GM23338 (cell line): ENCODE results near the gene TRABD2A. TPM values are rescaled to one million over a fixed set of nuclear protein-coding genes. Genes with fewer than 3 reads are reported as not detected.

Source experiments
- ATAC-seq: fragments of 200-7000 bp; cut with Tn5 transposase; 3 replicates; pipeline ENCODE4 v1.9.1; 2020
- DNase-seq: peaks from one replicate; pipeline ENCODE4 v3.0.0-alpha.2; 2015; ENCODE audit warnings: low spot score
- H2AFZ ChIP-seq: fragments of 200-600 bp; sonication (generic); 2 replicates; pipeline ENCODE4 v1.8.0; 2016; ENCODE audit warnings: antibody characterized with exemption, mild to moderate bottlenecking, moderate library complexity
- H3F3A ChIP-seq: fragments of 200-600 bp; sonication (generic); replicated peaks from 2 replicates; pipeline ENCODE4 v1.8.0; 2017; ENCODE audit warnings: antibody characterized with exemption, mixed run types, low read depth
- H3K27ac ChIP-seq: fragments of 200-600 bp; sonication (generic); 2 replicates; pipeline ENCODE4 v1.6.1; 2016; ENCODE audit warnings: low read depth
- H3K27me3 ChIP-seq: fragments of 200-600 bp; sonication (generic); 2 replicates; pipeline ENCODE4 v1.8.0; 2016; ENCODE audit warnings: mild to moderate bottlenecking, mixed run types, moderate library complexity; ENCODE audit not compliant: insufficient read depth
- H3K36me3 ChIP-seq: fragments of 200-600 bp; sonication (generic); 2 replicates; pipeline ENCODE4 v1.8.0; 2016; ENCODE audit warnings: mild to moderate bottlenecking; ENCODE audit not compliant: insufficient read depth
- H3K4me1 ChIP-seq: fragments of 200-600 bp; sonication (generic); 2 replicates; pipeline ENCODE4 v1.8.0; 2016; ENCODE audit warnings: mild to moderate bottlenecking, moderate library complexity; ENCODE audit not compliant: insufficient read depth
- H3K4me2 ChIP-seq: fragments of 200-600 bp; sonication (generic); 2 replicates; pipeline ENCODE4 v1.7.1; 2017; ENCODE audit warnings: mixed run types
- H3K4me3 ChIP-seq: fragments of 200-600 bp; sonication (generic); 2 replicates; pipeline ENCODE4 v1.6.1; 2016; ENCODE audit warnings: mixed run types
- H3K79me2 ChIP-seq: fragments of 200-600 bp; sonication (generic); replicated peaks from 2 replicates; pipeline ENCODE4 v1.8.0; 2017; ENCODE audit warnings: mild to moderate bottlenecking; ENCODE audit not compliant: insufficient read depth
- H3K9me2 ChIP-seq: fragments of 200-600 bp; sonication (generic); 2 replicates; pipeline ENCODE4 v1.8.0; 2017; ENCODE audit not compliant: insufficient read depth
- H4K20me1 ChIP-seq: fragments of 200-600 bp; sonication (generic); replicated peaks from 2 replicates; pipeline ENCODE4 v1.8.0; 2017; ENCODE audit warnings: mild to moderate bottlenecking; ENCODE audit not compliant: insufficient read depth
- H3K27ac Mint-ChIP-seq: 2 replicates; pipeline ENCODE4 v1.8.0; 2020; ENCODE audit warnings: inconsistent platforms, mild to moderate bottlenecking, moderate library complexity, mixed read lengths
- H3K27me3 Mint-ChIP-seq: 3 replicates; pipeline ENCODE4 v1.8.0; 2022; ENCODE audit warnings: low read depth, mild to moderate bottlenecking, moderate library complexity, mixed read lengths, inconsistent platforms; ENCODE audit not compliant: insufficient read depth, poor library complexity
- H3K36me3 Mint-ChIP-seq: 3 replicates; pipeline ENCODE4 v1.8.0; 2021; ENCODE audit warnings: low read depth, mild to moderate bottlenecking, inconsistent platforms, moderate library complexity, mixed read lengths
- H3K4me1 Mint-ChIP-seq: 3 replicates; pipeline ENCODE4 v1.8.0; 2020; ENCODE audit warnings: mild to moderate bottlenecking, inconsistent platforms, mixed read lengths
- H3K4me3 Mint-ChIP-seq: 3 replicates; pipeline ENCODE4 v1.8.0; 2021; ENCODE audit warnings: moderate library complexity, mild to moderate bottlenecking, inconsistent platforms, mixed read lengths
- H3K9me3 Mint-ChIP-seq: 3 replicates; pipeline ENCODE4 v1.8.0; 2020; ENCODE audit warnings: moderate library complexity, mild to moderate bottlenecking, inconsistent platforms, mixed read lengths
- CTCF ChIP-seq, 2 experiments: fragments of 200-600 bp in 1 of 2; sonication (generic) in 1 of 2; conservative IDR thresholded peaks; 2 replicates each; pipeline versions ENCODE4 v1.5.1 to v1.6.1; 2016 to 2017; ENCODE audit warnings: antibody characterized with exemption in 2 of 2, low read depth in 2 of 2, mild to moderate bottlenecking in 2 of 2, moderate library complexity in 1 of 2
- ETS1 ChIP-seq: IDR thresholded peaks from 2 replicates; pipeline ENCODE4 v1.6.1; 2016; ENCODE audit warnings: antibody characterized with exemption
- EZH2phosphoT487 ChIP-seq: fragments of 200-600 bp; sonication (generic); IDR thresholded peaks from one replicate; pipeline ENCODE4 v1.8.1; 2018; ENCODE audit warnings: antibody characterized with exemption; ENCODE audit not compliant: unreplicated experiment
- POLR2AphosphoS5 ChIP-seq: IDR thresholded peaks from 2 replicates; pipeline ENCODE4 v1.6.1; 2016; ENCODE audit warnings: antibody characterized with exemption, low read depth
- STAT1 ChIP-seq: IDR thresholded peaks from one replicate; pipeline ENCODE4 v1.6.1; 2016; ENCODE audit warnings: antibody characterized with exemption; ENCODE audit not compliant: unreplicated experiment
- ZNF114 ChIP-seq: fragments of 250-450 bp; sonication (Bioruptor Pico); IDR thresholded peaks from 2 replicates; pipeline ENCODE4 v1.5.0; 2020; ENCODE audit warnings: mild to moderate bottlenecking, moderate library complexity
- ZNF331 ChIP-seq: fragments of 250-450 bp; sonication (Bioruptor Pico); IDR thresholded peaks from 2 replicates; pipeline ENCODE4 v1.5.0; 2020; ENCODE audit warnings: low read depth, mild to moderate bottlenecking, moderate library complexity
- polyA plus RNA-seq: library from polyadenylated mRNA; unstranded; fragments of >200 nt; fragmentation: Nextera tagmentation; extraction: Ambion mirVana; gene quantifications from 2 replicates; pipeline ENCODE4 v1.2.1, GENCODE V29; 2016
- total RNA-seq: library from RNA; depleted of rRNA; stranded (reverse); fragments of >200 nt; shearing (Covaris generic); gene quantifications from 2 replicates; pipeline ENCODE4 v1.2.3, GENCODE V29; 2014
- TF ChIP-seq, protein P1 (sequence below): IDR thresholded peaks from one replicate; pipeline ENCODE4 v1.6.1; 2018; ENCODE audit warnings: antibody characterized with exemption; ENCODE audit not compliant: unreplicated experiment
- TF ChIP-seq, protein P2 (sequence below): fragments of 250-450 bp; sonication (Bioruptor Pico); IDR thresholded peaks from 2 replicates; pipeline ENCODE4 v1.5.0; 2020; ENCODE audit warnings: mild to moderate bottlenecking, moderate library complexity

The TRABD2A gene
- total and polyA plus RNA-seq, 2 experiments from 2014 or later, result 5.5 to 12.1 TPM

- no peak for TF ChIP-seq ZNF114 (CRISPR knock-in tag)
- TF ChIP-seq, protein P1, sequence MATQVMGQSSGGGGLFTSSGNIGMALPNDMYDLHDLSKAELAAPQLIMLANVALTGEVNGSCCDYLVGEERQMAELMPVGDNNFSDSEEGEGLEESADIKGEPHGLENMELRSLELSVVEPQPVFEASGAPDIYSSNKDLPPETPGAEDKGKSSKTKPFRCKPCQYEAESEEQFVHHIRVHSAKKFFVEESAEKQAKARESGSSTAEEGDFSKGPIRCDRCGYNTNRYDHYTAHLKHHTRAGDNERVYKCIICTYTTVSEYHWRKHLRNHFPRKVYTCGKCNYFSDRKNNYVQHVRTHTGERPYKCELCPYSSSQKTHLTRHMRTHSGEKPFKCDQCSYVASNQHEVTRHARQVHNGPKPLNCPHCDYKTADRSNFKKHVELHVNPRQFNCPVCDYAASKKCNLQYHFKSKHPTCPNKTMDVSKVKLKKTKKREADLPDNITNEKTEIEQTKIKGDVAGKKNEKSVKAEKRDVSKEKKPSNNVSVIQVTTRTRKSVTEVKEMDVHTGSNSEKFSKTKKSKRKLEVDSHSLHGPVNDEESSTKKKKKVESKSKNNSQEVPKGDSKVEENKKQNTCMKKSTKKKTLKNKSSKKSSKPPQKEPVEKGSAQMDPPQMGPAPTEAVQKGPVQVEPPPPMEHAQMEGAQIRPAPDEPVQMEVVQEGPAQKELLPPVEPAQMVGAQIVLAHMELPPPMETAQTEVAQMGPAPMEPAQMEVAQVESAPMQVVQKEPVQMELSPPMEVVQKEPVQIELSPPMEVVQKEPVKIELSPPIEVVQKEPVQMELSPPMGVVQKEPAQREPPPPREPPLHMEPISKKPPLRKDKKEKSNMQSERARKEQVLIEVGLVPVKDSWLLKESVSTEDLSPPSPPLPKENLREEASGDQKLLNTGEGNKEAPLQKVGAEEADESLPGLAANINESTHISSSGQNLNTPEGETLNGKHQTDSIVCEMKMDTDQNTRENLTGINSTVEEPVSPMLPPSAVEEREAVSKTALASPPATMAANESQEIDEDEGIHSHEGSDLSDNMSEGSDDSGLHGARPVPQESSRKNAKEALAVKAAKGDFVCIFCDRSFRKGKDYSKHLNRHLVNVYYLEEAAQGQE, result no peak
- no peak for TF ChIP-seq STAT1
- TF ChIP-seq ETS1, result no peak
- no peak for TF ChIP-seq POLR2AphosphoS5
- no peak for TF ChIP-seq EZH2phosphoT487
- TF ChIP-seq, protein P2, sequence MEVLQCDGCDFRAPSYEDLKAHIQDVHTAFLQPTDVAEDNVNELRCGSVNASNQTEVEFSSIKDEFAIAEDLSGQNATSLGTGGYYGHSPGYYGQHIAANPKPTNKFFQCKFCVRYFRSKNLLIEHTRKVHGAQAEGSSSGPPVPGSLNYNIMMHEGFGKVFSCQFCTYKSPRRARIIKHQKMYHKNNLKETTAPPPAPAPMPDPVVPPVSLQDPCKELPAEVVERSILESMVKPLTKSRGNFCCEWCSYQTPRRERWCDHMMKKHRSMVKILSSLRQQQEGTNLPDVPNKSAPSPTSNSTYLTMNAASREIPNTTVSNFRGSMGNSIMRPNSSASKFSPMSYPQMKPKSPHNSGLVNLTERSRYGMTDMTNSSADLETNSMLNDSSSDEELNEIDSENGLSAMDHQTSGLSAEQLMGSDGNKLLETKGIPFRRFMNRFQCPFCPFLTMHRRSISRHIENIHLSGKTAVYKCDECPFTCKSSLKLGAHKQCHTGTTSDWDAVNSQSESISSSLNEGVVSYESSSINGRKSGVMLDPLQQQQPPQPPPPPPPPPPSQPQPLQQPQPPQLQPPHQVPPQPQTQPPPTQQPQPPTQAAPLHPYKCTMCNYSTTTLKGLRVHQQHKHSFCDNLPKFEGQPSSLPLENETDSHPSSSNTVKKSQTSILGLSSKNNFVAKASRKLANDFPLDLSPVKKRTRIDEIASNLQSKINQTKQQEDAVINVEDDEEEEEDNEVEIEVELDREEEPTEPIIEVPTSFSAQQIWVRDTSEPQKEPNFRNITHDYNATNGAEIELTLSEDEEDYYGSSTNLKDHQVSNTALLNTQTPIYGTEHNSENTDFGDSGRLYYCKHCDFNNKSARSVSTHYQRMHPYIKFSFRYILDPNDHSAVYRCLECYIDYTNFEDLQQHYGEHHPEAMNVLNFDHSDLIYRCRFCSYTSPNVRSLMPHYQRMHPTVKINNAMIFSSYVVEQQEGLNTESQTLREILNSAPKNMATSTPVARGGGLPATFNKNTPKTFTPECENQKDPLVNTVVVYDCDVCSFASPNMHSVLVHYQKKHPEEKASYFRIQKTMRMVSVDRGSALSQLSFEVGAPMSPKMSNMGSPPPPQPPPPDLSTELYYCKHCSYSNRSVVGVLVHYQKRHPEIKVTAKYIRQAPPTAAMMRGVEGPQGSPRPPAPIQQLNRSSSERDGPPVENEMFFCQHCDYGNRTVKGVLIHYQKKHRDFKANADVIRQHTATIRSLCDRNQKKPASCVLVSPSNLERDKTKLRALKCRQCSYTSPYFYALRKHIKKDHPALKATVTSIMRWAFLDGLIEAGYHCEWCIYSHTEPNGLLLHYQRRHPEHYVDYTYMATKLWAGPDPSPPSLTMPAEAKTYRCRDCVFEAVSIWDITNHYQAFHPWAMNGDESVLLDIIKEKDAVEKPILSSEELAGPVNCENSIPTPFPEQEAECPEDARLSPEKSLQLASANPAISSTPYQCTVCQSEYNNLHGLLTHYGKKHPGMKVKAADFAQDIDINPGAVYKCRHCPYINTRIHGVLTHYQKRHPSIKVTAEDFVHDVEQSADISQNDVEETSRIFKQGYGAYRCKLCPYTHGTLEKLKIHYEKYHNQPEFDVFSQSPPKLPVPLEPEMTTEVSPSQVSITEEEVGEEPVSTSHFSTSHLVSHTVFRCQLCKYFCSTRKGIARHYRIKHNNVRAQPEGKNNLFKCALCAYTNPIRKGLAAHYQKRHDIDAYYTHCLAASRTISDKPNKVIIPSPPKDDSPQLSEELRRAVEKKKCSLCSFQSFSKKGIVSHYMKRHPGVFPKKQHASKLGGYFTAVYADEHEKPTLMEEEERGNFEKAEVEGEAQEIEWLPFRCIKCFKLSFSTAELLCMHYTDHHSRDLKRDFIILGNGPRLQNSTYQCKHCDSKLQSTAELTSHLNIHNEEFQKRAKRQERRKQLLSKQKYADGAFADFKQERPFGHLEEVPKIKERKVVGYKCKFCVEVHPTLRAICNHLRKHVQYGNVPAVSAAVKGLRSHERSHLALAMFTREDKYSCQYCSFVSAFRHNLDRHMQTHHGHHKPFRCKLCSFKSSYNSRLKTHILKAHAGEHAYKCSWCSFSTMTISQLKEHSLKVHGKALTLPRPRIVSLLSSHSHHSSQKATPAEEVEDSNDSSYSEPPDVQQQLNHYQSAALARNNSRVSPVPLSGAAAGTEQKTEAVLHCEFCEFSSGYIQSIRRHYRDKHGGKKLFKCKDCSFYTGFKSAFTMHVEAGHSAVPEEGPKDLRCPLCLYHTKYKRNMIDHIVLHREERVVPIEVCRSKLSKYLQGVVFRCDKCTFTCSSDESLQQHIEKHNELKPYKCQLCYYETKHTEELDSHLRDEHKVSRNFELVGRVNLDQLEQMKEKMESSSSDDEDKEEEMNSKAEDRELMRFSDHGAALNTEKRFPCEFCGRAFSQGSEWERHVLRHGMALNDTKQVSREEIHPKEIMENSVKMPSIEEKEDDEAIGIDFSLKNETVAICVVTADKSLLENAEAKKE, result no peak
- TF ChIP-seq CTCF (conservative IDR thresholded peaks at IDR 0.05; ENCODE audit: low read depth in 2 of 2), result no peak
- TF ChIP-seq ZNF331 (CRISPR knock-in tag), result no peak
- Histone ChIP-seq H3K9me2 (peaks cover 11% of the 10 kb centered on the region), H3K27ac (no peak overlapping the region), H2AFZ (no peak overlapping the region), H3K79me2 (peaks cover 2% of the 10 kb centered on the region), H3K4me2 (no peak overlapping the region), H3F3A (peaks cover 1% of the 10 kb centered on the region; the same call in 1 of the 2 replicates), H4K20me1 (no peaks in the 10 kb centered on the region), H3K4me1 (peaks cover 4% of the 10 kb centered on the region), H3K27me3 (no peaks in the 10 kb centered on the region), H3K4me3 (no peak overlapping the region), H3K36me3 (no peaks in the 10 kb centered on the region)
- Mint-ChIP-seq H3K27me3 (peaks cover 13% of the 10 kb centered on the region), H3K27ac (no peak overlapping the region), H3K9me3 (peaks cover 8% of the 10 kb centered on the region; the same call in 2 of the 3 replicates), H3K36me3 (peaks cover 32% of the 10 kb centered on the region), H3K4me3 (no peak overlapping the region), H3K4me1 (peaks cover 12% of the 10 kb centered on the region; the same call in 2 of the 3 replicates)
- DNase-seq (no peak), ATAC-seq (no peak)
Observed at GRCh38 chr2:84911135-84911678, 30.3 kb upstream of the TRABD2A start.
